ENCODE results near the gene POLR3E. TPM values are rescaled to one million over a fixed set of nuclear protein-coding genes. Genes with fewer than 3 reads are reported as not detected.
"Not testable (repeated sequence)": the region's sequence is repeated elsewhere in the genome, so short reads cannot be mapped to it uniquely, and the experiment has no call there.

Gene POLR3E
- total RNA-seq, 1 experiment from 2014 or later: 70.8 TPM

DNA sequence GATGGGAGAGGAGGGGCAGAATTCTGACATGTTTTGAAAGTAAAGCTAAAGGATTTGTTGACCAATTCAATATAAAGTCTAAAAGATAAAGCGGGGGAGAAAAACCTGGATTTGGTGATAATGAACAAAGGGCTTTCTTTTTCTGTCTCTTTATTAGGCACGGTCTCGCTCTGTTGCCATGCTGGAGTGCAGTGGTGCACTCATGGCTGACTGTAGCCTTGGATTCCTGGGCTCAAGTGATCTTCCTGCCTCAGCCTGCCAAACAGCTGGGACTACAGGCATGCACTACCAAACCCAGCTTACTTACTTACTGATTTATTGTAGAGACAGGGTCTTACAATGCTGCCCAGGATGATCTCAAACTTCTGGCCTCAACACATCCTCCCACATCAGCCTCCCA lies 69.7 kb downstream of the POLR3E start:
- BruUV-seq (replicated peaks): no TSS peak
- ChIA-PET CTCF (no interaction called here), POLR2A (no interaction called here)
- H3K36me3 ChIP-seq (ENCODE audit: control insufficient read depth, insufficient read depth, low read length): no peaks in the 10 kb centered on the region; the same call in 1 of the 2 replicates
- Mint-ChIP-seq H3K27ac (ENCODE audit: unreplicated experiment) (no peak overlapping the region), H3K4me3 (ENCODE audit: unreplicated experiment) (no peak overlapping the region), H3K27me3 (ENCODE audit: insufficient read depth, unreplicated experiment) (no peaks in the 10 kb centered on the region), H3K36me3 (ENCODE audit: insufficient read depth, unreplicated experiment) (peaks cover 54% of the 10 kb centered on the region), H3K4me1 (ENCODE audit: low read depth, unreplicated experiment) (peaks cover 6% of the 10 kb centered on the region), H3K9me3 (ENCODE audit: unreplicated experiment) (no peaks in the 10 kb centered on the region)
- H3K4me1 ChIP-seq: peaks cover 54% of the 10 kb centered on the region
- no peaks in the 10 kb centered on the region for H3K27me3 ChIP-seq (replicated peaks; ENCODE audit: control insufficient read depth, insufficient read depth, low read length)
- intact Hi-C loops (cut with micrococcal nuclease; ENCODE audit: unreplicated experiment): no loop called here
- no peaks in the 10 kb centered on the region for H3K9me3 ChIP-seq
- H3K4me3 ChIP-seq (ENCODE audit: low read depth, low read length): no peak overlapping the region
- TF ChIP-seq, protein P1, sequence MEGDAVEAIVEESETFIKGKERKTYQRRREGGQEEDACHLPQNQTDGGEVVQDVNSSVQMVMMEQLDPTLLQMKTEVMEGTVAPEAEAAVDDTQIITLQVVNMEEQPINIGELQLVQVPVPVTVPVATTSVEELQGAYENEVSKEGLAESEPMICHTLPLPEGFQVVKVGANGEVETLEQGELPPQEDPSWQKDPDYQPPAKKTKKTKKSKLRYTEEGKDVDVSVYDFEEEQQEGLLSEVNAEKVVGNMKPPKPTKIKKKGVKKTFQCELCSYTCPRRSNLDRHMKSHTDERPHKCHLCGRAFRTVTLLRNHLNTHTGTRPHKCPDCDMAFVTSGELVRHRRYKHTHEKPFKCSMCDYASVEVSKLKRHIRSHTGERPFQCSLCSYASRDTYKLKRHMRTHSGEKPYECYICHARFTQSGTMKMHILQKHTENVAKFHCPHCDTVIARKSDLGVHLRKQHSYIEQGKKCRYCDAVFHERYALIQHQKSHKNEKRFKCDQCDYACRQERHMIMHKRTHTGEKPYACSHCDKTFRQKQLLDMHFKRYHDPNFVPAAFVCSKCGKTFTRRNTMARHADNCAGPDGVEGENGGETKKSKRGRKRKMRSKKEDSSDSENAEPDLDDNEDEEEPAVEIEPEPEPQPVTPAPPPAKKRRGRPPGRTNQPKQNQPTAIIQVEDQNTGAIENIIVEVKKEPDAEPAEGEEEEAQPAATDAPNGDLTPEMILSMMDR (IDR thresholded peaks at IDR 0.05; ENCODE audit: insufficient read depth in 1 of 2, low read depth in 1 of 2, low read length in 1 of 2, severe bottlenecking in 1 of 2, unreplicated experiment in 1 of 2): no peak
- no peak for DNase-seq

GRCh38 chr16:22368200-22368826 lies 71.1 kb downstream of the POLR3E start:
- CTCF ChIA-PET; H3K9me3 ChIP-seq; H3K27me3 ChIP-seq (replicated peaks; ENCODE audit: control insufficient read depth, insufficient read depth, low read length); POLR2A ChIA-PET; H3K27me3 Mint-ChIP-seq (ENCODE audit: insufficient read depth, unreplicated experiment); H3K4me3 ChIP-seq (ENCODE audit: low read depth, low read length); DNase-seq; H3K4me1 Mint-ChIP-seq (ENCODE audit: low read depth, unreplicated experiment); H3K4me3 Mint-ChIP-seq (ENCODE audit: unreplicated experiment); H3K9me3 Mint-ChIP-seq (ENCODE audit: unreplicated experiment); H3K36me3 ChIP-seq (ENCODE audit: control insufficient read depth, insufficient read depth, low read length); BruUV-seq (replicated peaks); H3K27ac Mint-ChIP-seq (ENCODE audit: unreplicated experiment): not testable (repeated sequence)
- intact Hi-C loops (cut with micrococcal nuclease; ENCODE audit: unreplicated experiment): loop anchor here (2.0 kb wide), 1 partner anchor 72 kb away; the partner anchor contains the start of gene POLR3E
- H3K36me3 Mint-ChIP-seq (ENCODE audit: insufficient read depth, unreplicated experiment): peaks cover 45% of the 10 kb centered on the region
- peaks cover 62% of the 10 kb centered on the region for H3K4me1 ChIP-seq

GRCh38 chr16:22369221-22369811 lies 72.1 kb downstream of the POLR3E start:
- POLR2A ChIA-PET: no interaction called here
- no peak for DNase-seq
- intact Hi-C loops (cut with micrococcal nuclease; ENCODE audit: unreplicated experiment): loop anchor here (2.0 kb wide), 1 partner anchor 73 kb away; the partner anchor contains the start of gene POLR3E
- Histone ChIP-seq H3K36me3 (ENCODE audit: control insufficient read depth, insufficient read depth, low read length) (no peaks in the 10 kb centered on the region), H3K4me3 (ENCODE audit: low read depth, low read length) (no peak overlapping the region), H3K4me1 (peaks cover 62% of the 10 kb centered on the region), H3K27me3 (replicated peaks; ENCODE audit: control insufficient read depth, insufficient read depth, low read length) (no peaks in the 10 kb centered on the region), H3K9me3 (no peaks in the 10 kb centered on the region)
- CTCF ChIA-PET: no interaction called here
- Mint-ChIP-seq H3K27ac (ENCODE audit: unreplicated experiment) (no peak overlapping the region), H3K27me3 (ENCODE audit: insufficient read depth, unreplicated experiment) (no peaks in the 10 kb centered on the region), H3K36me3 (ENCODE audit: insufficient read depth, unreplicated experiment) (peaks cover 41% of the 10 kb centered on the region), H3K4me1 (ENCODE audit: low read depth, unreplicated experiment) (peaks cover 9% of the 10 kb centered on the region), H3K4me3 (ENCODE audit: unreplicated experiment) (peak overlapping the region; percentile 24), H3K9me3 (ENCODE audit: unreplicated experiment) (no peaks in the 10 kb centered on the region)
- BruUV-seq (replicated peaks): no TSS peak
- TF ChIP-seq, protein P1 (IDR thresholded peaks at IDR 0.05; ENCODE audit: insufficient read depth in 1 of 2, low read depth in 1 of 2, low read length in 1 of 2, severe bottlenecking in 1 of 2, unreplicated experiment in 1 of 2): no peak
